Common myeloid progenitor, CD34-positive (primary cell): Measurements from ENCODE around the gene RBMX2.
"Not testable (repeated sequence)": the region's sequence is repeated elsewhere in the genome, so short reads cannot be mapped to it uniquely, and the experiment has no call there.

Experiments
- CTCF ChIA-PET: fragments of 350-600 bp; sonication (Branson Sonifier 250); formaldehyde crosslinking; loops from one replicate; lab custom pipeline; 2021; ENCODE audit warnings: antibody characterized with exemption; lab: Charles Lee
- POLR2A ChIA-PET: fragments of 350-600 bp; sonication (Branson Sonifier 250); formaldehyde crosslinking; loops from one replicate; lab custom pipeline; 2021; ENCODE audit warnings: antibody characterized with exemption; lab: Charles Lee
- DNase-seq, 3 donors: peaks; one replicate each; pipeline versions ENCODE4 v3.0.0 to v3.0.0-alpha.2; 2013
- H3K27ac ChIP-seq, 2 experiments: 1 replicate in 1 of 2; 2 replicates in 1 of 2; pipeline ENCODE4 v1.7.0; 2013; ENCODE audit warnings: inconsistent platforms in 2 of 2, low read length in 2 of 2, mild to moderate bottlenecking in 2 of 2, low read depth in 1 of 2, moderate library complexity in 1 of 2; ENCODE audit not compliant: severe bottlenecking in 2 of 2, insufficient read depth in 1 of 2, poor library complexity in 1 of 2
- H3K27me3 ChIP-seq, 5 experiments: replicated peaks in 2 of 5; 1 replicate in 3 of 5; 2 replicates in 2 of 5; pipeline versions ENCODE4 v1.6.1 to v1.7.0; 2013; ENCODE audit warnings: low read length in 4 of 5, mild to moderate bottlenecking in 2 of 5, moderate library complexity in 2 of 5, inconsistent platforms in 1 of 5; ENCODE audit not compliant: insufficient read depth in 5 of 5, control insufficient read depth in 4 of 5
- H3K36me3 ChIP-seq, 4 experiments: 1 replicate in 2 of 4; 2 replicates in 2 of 4; pipeline versions ENCODE4 v1.6.1 to v1.7.0; 2013; ENCODE audit warnings: low read length in 3 of 4, control low read depth in 1 of 4, mild to moderate bottlenecking in 1 of 4; ENCODE audit not compliant: control insufficient read depth in 4 of 4, insufficient read depth in 4 of 4
- H3K4me1 ChIP-seq, 4 experiments: 1 replicate in 3 of 4; 2 replicates in 1 of 4; pipeline versions ENCODE4 v1.6.1 to v1.7.1; 2013; ENCODE audit warnings: low read length in 3 of 4, mild to moderate bottlenecking in 3 of 4, control low read depth in 1 of 4, inconsistent platforms in 1 of 4, moderate library complexity in 1 of 4; ENCODE audit not compliant: control insufficient read depth in 4 of 4, insufficient read depth in 4 of 4; ENCODE audit errors: control extremely low read depth in 1 of 4
- H3K4me3 ChIP-seq, 7 experiments: 1 replicate in 4 of 7; 2 replicates in 3 of 7; pipeline versions ENCODE4 v1.5.1 to v1.7.0; 2013; ENCODE audit warnings: mild to moderate bottlenecking in 7 of 7, low read length in 6 of 7, moderate library complexity in 6 of 7, inconsistent platforms in 2 of 7, low read depth in 2 of 7, control low read depth in 1 of 7; ENCODE audit not compliant: insufficient read depth in 4 of 7, control insufficient read depth in 1 of 7; ENCODE audit errors: extremely low read depth in 1 of 7
- H3K9me3 ChIP-seq, 5 experiments: 1 replicate in 4 of 5; 2 replicates in 1 of 5; pipeline versions ENCODE4 v1.6.1 to v1.7.1; 2013; ENCODE audit warnings: low read length in 4 of 5, mild to moderate bottlenecking in 2 of 5, inconsistent platforms in 1 of 5, low read depth in 1 of 5, moderate library complexity in 1 of 5; ENCODE audit not compliant: control insufficient read depth in 4 of 5, insufficient read depth in 2 of 5; ENCODE audit errors: control extremely low read depth in 1 of 5
- WGBS: methylation state at CpG from one replicate; pipeline ENCODE4 v1.1.5; 2013; ENCODE audit not compliant: insufficient coverage; 5-methylcytosine and 5-hydroxymethylcytosine counted together

RBMX2 gene

GRCh38 chrX:130418066-130418465 is 16.3 kb downstream of the RBMX2 start:
- ChIA-PET POLR2A (no interaction called here), CTCF (no interaction called here)
- H3K9me3 ChIP-seq: no peaks in the 10 kb centered on the region
- no peak for DNase-seq
- peaks cover 0 to 6% (median 2%) of the 10 kb centered on the region in 4 experiments for H3K36me3 ChIP-seq
- H3K27me3 ChIP-seq: no peaks in the 10 kb centered on the region
- no peak overlapping the region for H3K27ac ChIP-seq
- 65% methylated on average over 2 of the region's 2 CpGs for WGBS
- H3K4me1 ChIP-seq: no peaks in the 10 kb centered on the region
- H3K4me3 ChIP-seq: no peak overlapping the region

- 83% methylated on average over 4 of the region's 4 CpGs for WGBS
- CTCF ChIA-PET: no interaction called here
These were observed 17.0 kb downstream of the RBMX2 start for GRCh38 chrX:130418740-130419139.

GRCh38 chrX:130419263-130419662 is 17.5 kb downstream of the RBMX2 start:
- Histone ChIP-seq H3K9me3 (no peaks in the 10 kb centered on the region), H3K4me1 (no peaks in the 10 kb centered on the region), H3K27me3 (peaks cover 0 to 2% (median 0%) of the 10 kb centered on the region in 5 experiments), H3K4me3 (no peak overlapping the region), H3K27ac (no peak overlapping the region), H3K36me3 (peaks cover 0 to 4% (median 1%) of the 10 kb centered on the region in 4 experiments)
- WGBS: 94% methylated on average over 2 of the region's 2 CpGs
- POLR2A ChIA-PET: no interaction called here
- CTCF ChIA-PET: no interaction called here
- DNase-seq: no peak

More at GRCh38 chrX:130418740-130419139, 17.0 kb downstream of the RBMX2 start:
- H3K4me3 ChIP-seq: no peak overlapping the region
- POLR2A ChIA-PET: no interaction called here
- no peaks in the 10 kb centered on the region for H3K4me1 ChIP-seq
- no peak overlapping the region for H3K27ac ChIP-seq
- no peak for DNase-seq
- peaks cover 0 to 6% (median 2%) of the 10 kb centered on the region in 4 experiments for H3K36me3 ChIP-seq
- no peaks in the 10 kb centered on the region for H3K9me3 ChIP-seq
- no peaks in the 10 kb centered on the region for H3K27me3 ChIP-seq

- Histone ChIP-seq H3K9me3 (peaks cover 0 to 9% (median 0%) of the 10 kb centered on the region in 5 experiments), H3K4me1 (no peaks in the 10 kb centered on the region), H3K27me3 (peaks cover 0 to 2% (median 0%) of the 10 kb centered on the region in 5 experiments), H3K27ac (no peak overlapping the region), H3K36me3 (no peaks in the 10 kb centered on the region), H3K4me3 (no peak overlapping the region)
- DNase-seq: no peak
- WGBS: 92% methylated on average over 4 of the region's 6 CpGs
- ChIA-PET CTCF (no interaction called here), POLR2A (no interaction called here)
These were observed 24.7 kb downstream of the RBMX2 start for GRCh38 chrX:130426531-130426930.

GRCh38 chrX:130429236-130429635 is 27.4 kb downstream of the RBMX2 start:
- CTCF ChIA-PET: interaction anchor here (0.6 kb wide), 1 partner anchor 854 kb away, joined by 3 read pairs; no protein-coding TSS in a partner anchor
- H3K4me3 ChIP-seq, POLR2A ChIA-PET, H3K27me3 ChIP-seq, H3K36me3 ChIP-seq, H3K9me3 ChIP-seq, H3K4me1 ChIP-seq, DNase-seq, H3K27ac ChIP-seq: not testable (repeated sequence)
- WGBS: 94% methylated on average over 2 of the region's 5 CpGs

GRCh38 chrX:130435937-130436336 is 34.1 kb downstream of the RBMX2 start:
- DNase-seq: no peak
- H3K27ac ChIP-seq: no peak overlapping the region
- no peak overlapping the region for H3K4me3 ChIP-seq
- no peaks in the 10 kb centered on the region for H3K36me3 ChIP-seq
- H3K4me1 ChIP-seq: no peaks in the 10 kb centered on the region
- H3K27me3 ChIP-seq: peaks cover 0 to 2% (median 0%) of the 10 kb centered on the region in 5 experiments
- H3K9me3 ChIP-seq: no peaks in the 10 kb centered on the region
- ChIA-PET CTCF (no interaction called here), POLR2A (no interaction called here)

- H3K9me3 ChIP-seq, DNase-seq, H3K27me3 ChIP-seq, H3K36me3 ChIP-seq, H3K4me1 ChIP-seq, CTCF ChIA-PET, POLR2A ChIA-PET, H3K27ac ChIP-seq, H3K4me3 ChIP-seq: not testable (repeated sequence)
- WGBS: no CpG with 5 or more reads among the region's 2 CpGs
These were observed 36.2 kb downstream of the RBMX2 start for GRCh38 chrX:130437996-130438395.
